Activated naive CD4-positive, alpha-beta T cell treated with anti-CD3 and anti-CD28 coated beads for 36 hours (primary cell): ENCODE measurements around the gene SIKE1. TPM values are rescaled to one million over a fixed set of nuclear protein-coding genes. Genes with fewer than 3 reads are reported as not detected.
"Not testable (repeated sequence)": the region's sequence is repeated elsewhere in the genome, so short reads cannot be mapped to it uniquely, and the experiment has no call there.

Experiments
- CTCF ChIA-PET: fragments of 350-600 bp; sonication (Branson Sonifier 250); formaldehyde crosslinking; loops from one replicate; lab custom pipeline; 2021; ENCODE audit warnings: antibody characterized with exemption; lab: Charles Lee
- DNase-seq: peaks from one replicate; pipeline ENCODE4 v3.0.0-alpha.2; 2020
- H3K27ac Mint-ChIP-seq: one replicate; pipeline ENCODE4 v1.8.0; 2021; ENCODE audit warnings: mild to moderate bottlenecking, mixed read lengths
- H3K27me3 Mint-ChIP-seq: one replicate; pipeline ENCODE4 v1.8.0; 2021; ENCODE audit warnings: low read depth, mixed read lengths
- H3K36me3 Mint-ChIP-seq: one replicate; pipeline ENCODE4 v1.8.0; 2021; ENCODE audit warnings: low read depth, mixed read lengths
- H3K4me1 Mint-ChIP-seq: one replicate; pipeline ENCODE4 v1.8.0; 2021; ENCODE audit warnings: low read depth, mixed read lengths
- H3K4me3 Mint-ChIP-seq: one replicate; pipeline ENCODE4 v1.8.0; 2021; ENCODE audit warnings: mild to moderate bottlenecking, moderate library complexity, mixed read lengths
- H3K9me3 Mint-ChIP-seq: one replicate; pipeline ENCODE4 v1.8.0; 2021; ENCODE audit warnings: mixed read lengths
- intact Hi-C: fragments of 100-400 bp; cut with micrococcal nuclease; formaldehyde crosslinking; loops from one replicate; pipeline ENCODE4 v1.15.1; 2023
- total RNA-seq, 2 experiments: library from RNA; stranded (reverse); gene quantifications; one replicate each; pipeline ENCODE4 v1.2.3, GENCODE V29; 2021

SIKE1 gene
- total RNA-seq, 2 experiments from 2014 or later, result 60.2 to 60.6 TPM

GRCh38 chr1:114779722-114780121 lies 763 bp downstream of the SIKE1 start:
- Mint-ChIP-seq H3K27me3 (no peaks in the 10 kb centered on the region), H3K4me3 (peak overlapping the region; percentile 100), H3K27ac (peak overlapping the region; percentile 97), H3K36me3 (peaks cover 24% of the 10 kb centered on the region), H3K4me1 (peaks cover 24% of the 10 kb centered on the region), H3K9me3 (peaks cover 2% of the 10 kb centered on the region)
- intact Hi-C loops, result loop anchor here (1.0 to 5.0 kb wide), 8 partner anchors 22 to 433 kb away; partner anchors contain the start of genes BCAS2, CSDE1, DENND2C and NRAS
- CTCF ChIA-PET, result interaction anchor here (0.7 kb wide), 1 partner anchor 99 kb away, joined by 3 read pairs; no protein-coding TSS in a partner anchor
- no peak for DNase-seq

DNA sequence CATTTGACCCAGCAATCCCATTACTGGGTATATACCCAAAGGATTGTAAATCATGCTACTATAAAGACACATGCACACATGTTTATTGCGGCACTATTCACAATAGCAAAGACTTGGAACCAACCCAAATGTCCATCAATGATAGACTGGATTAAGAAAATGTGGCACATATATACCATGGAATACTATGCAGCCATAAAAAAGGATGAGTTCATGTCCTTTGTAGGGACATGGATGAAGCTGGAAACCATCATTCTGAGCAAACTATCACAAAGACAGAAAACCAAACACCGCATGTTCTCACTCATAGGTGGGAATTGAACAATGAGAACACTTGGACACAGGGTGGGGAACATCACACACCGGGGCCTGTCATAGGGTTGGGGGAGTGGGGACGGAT lies 3.8 kb downstream of the SIKE1 start:
- intact Hi-C loops, result not testable (repeated sequence)
- H3K36me3 Mint-ChIP-seq, result peaks cover 32% of the 10 kb centered on the region

DNA sequence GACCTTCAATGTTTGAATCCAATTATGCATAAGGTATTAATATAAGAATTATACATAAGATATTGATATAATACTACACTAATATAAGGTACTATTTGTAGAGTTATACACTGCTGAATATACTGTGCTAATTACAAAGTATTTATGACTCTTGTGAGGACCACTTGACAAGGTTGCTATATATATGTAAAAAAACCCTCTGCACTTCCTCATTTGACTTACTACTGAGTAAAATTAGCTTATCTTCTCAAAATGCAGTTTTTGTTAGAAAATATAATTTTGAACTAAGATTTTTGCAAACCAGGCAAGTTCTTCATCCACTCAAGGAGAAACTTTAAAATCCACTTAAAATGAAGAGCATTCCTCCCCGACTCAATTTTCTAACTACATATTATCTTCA lies 8.5 kb downstream of the SIKE1 start:
- no peak overlapping the region for H3K27ac Mint-ChIP-seq
- CTCF ChIA-PET, result no interaction called here
- H3K36me3 Mint-ChIP-seq, result peaks cover 15% of the 10 kb centered on the region
- intact Hi-C loops, result no loop called here
- H3K4me3 Mint-ChIP-seq, result no peak overlapping the region
- no peaks in the 10 kb centered on the region for H3K27me3 Mint-ChIP-seq
- H3K9me3 Mint-ChIP-seq, result no peaks in the 10 kb centered on the region
- H3K4me1 Mint-ChIP-seq, result no peaks in the 10 kb centered on the region
- DNase-seq, result no peak

More for the DNA sequence above, 3.8 kb downstream of the SIKE1 start:
- H3K9me3 Mint-ChIP-seq, CTCF ChIA-PET, H3K27me3 Mint-ChIP-seq, DNase-seq, H3K27ac Mint-ChIP-seq, H3K4me3 Mint-ChIP-seq: not testable (repeated sequence)
- H3K4me1 Mint-ChIP-seq, result peaks cover 24% of the 10 kb centered on the region

DNA sequence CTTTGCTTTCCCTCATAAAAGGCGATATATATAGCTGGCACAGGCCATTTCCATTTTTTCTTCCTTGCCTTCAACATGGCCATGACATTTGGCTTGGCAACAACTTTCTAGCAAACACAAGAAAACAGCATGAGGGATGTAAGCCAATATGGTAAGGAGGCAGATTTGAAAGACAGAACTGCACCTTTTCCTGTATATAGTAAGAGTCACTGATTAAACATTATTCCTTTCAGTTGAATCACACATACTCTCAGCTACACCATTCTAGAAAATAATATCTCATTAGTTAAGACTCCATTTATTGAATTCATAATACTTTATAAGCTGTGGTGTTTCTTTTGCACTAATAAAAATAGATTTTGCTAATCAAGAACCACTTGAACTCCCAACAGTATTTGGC lies 9.5 kb downstream of the SIKE1 start:
- Mint-ChIP-seq H3K27me3 (no peaks in the 10 kb centered on the region), H3K9me3 (no peaks in the 10 kb centered on the region), H3K4me1 (no peaks in the 10 kb centered on the region), H3K36me3 (peaks cover 12% of the 10 kb centered on the region), H3K4me3 (no peak overlapping the region), H3K27ac (no peak overlapping the region)
- no peak for DNase-seq
- intact Hi-C loops, result no loop called here
- CTCF ChIA-PET, result no interaction called here

- Mint-ChIP-seq H3K27me3 (no peaks in the 10 kb centered on the region), H3K27ac (no peak overlapping the region), H3K9me3 (peaks cover 5% of the 10 kb centered on the region), H3K4me3 (no peak overlapping the region), H3K36me3 (peaks cover 4% of the 10 kb centered on the region), H3K4me1 (no peaks in the 10 kb centered on the region)
- CTCF ChIA-PET, result no interaction called here
- no peak for DNase-seq
- intact Hi-C loops, result no loop called here
Measured at GRCh38 chr1:114764689-114765088, 15.8 kb downstream of the SIKE1 start.

DNA sequence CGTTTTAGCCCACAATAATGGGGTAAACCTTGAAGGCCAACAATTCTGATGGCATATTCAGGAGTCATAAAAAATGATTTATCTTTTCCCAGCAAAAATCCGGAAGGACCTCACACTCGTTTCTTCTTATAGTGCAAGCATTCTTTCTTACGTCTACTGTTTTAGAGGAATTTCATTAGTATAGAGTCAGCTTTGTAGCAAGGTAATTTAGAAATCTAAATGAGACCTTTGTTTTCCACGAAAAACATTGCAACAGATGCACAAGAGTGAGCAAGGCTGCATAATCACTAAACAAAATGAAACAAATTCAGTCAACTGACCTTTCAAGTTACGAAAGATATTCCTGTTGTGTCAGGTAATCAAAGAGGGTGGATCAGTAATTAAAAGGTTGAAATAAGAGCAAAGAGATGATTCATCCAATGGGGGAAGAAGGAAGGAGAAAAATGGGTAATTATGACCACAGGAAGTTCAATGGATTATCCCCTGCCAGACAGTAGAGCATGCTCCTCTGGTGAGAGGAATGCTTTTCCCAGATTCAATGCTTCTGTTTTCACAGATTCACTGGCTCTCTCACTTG lies 22.1 kb downstream of the SIKE1 start:
- no peak for DNase-seq
- CTCF ChIA-PET, result no interaction called here
- intact Hi-C loops, result loop anchor here (1.0 to 5.0 kb wide), 4 partner anchors 291 to 1366 kb away; partner anchors contain the start of genes MAGI3 and RSBN1
- Mint-ChIP-seq H3K9me3 (peaks cover 3% of the 10 kb centered on the region), H3K27ac (peak overlapping the region; percentile 100), H3K36me3 (peaks cover 21% of the 10 kb centered on the region), H3K27me3 (no peaks in the 10 kb centered on the region), H3K4me3 (peak overlapping the region; percentile 99), H3K4me1 (peaks cover 44% of the 10 kb centered on the region)

- CTCF ChIA-PET, result no interaction called here
- Mint-ChIP-seq H3K4me1 (peaks cover 50% of the 10 kb centered on the region), H3K4me3 (peak within 1 kb of the TSS; percentile 99), H3K36me3 (peaks cover 20% of the 10 kb centered on the region), H3K9me3 (no peaks in the 10 kb centered on the region), H3K27me3 (no peaks in the 10 kb centered on the region), H3K27ac (peak within 1 kb of the TSS; percentile 100)
- intact Hi-C loops, result loop anchor here (1.0 to 5.0 kb wide), 15 partner anchors 11 to 1617 kb away; partner anchors contain the start of genes BCAS2, DENND2C, MAGI3 and NRAS
- peak; percentile 99 for DNase-seq
Measured at GRCh38 chr1:114757455-114758255, 22.8 kb downstream of the SIKE1 start, which contains the start of gene CSDE1. CSDE1 (minus strand) TSS chr1:114757984; CDS start chr1:114739890, 18,094 bp downstream.

- no peaks in the 10 kb centered on the region for H3K27me3 Mint-ChIP-seq
- no peaks in the 10 kb centered on the region for H3K9me3 Mint-ChIP-seq
- H3K36me3 Mint-ChIP-seq, result peaks cover 20% of the 10 kb centered on the region
- peak overlapping the region; percentile 99 for H3K4me3 Mint-ChIP-seq
- intact Hi-C loops, result loop anchor here (1.0 to 5.0 kb wide), 14 partner anchors 11 to 1618 kb away; partner anchors contain the start of genes BCAS2, DENND2C, MAGI3 and NRAS
- CTCF ChIA-PET, result no interaction called here
- peaks cover 56% of the 10 kb centered on the region for H3K4me1 Mint-ChIP-seq
- peak overlapping the region; percentile 100 for H3K27ac Mint-ChIP-seq
- peak; percentile 30 for DNase-seq
Measured at GRCh38 chr1:114756949-114757454, 23.5 kb downstream of the SIKE1 start.

DNA sequence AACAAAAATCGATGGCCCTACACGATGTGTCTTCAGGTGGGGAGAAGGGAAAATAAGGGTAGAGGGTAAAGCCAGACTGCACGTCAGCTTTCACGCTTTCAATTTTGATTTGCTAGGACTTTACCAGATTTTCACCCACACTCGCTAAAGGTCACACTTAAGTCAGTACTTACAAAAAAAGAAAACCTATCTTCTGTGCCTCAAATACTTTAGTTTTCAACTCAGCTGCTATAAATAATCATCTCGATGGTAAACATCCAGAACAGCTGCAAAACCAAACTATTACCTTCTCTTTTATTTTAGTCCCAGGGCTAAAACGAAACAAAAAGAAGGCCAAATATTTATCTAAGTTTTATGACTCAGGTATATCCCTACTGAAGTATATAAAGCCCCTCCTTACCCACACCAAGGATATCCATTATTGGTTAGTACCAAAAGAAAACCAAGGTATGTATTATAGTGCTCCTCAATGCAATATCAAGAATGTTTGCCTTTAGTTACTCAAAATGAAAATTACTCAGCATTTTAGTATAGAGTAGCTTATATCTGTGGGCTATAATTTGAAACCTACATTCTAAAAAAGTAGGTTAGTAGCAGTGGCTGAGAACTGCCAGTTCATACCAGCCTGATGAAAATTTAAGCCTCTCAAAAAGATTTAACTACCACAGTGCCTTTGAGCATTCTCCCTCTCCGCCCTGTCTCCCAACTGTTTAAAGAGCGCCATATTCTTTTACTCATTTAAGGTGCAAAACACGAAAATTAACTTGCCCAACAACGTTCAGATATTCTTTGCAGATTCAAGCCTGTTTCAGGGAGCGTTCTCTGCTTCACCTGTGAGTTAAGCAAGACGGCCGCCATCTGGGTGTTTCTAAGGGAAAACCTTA lies 24.2 kb downstream of the SIKE1 start:
- peaks cover 20% of the 10 kb centered on the region for H3K36me3 Mint-ChIP-seq
- H3K27me3 Mint-ChIP-seq, result no peaks in the 10 kb centered on the region
- peaks cover 64% of the 10 kb centered on the region for H3K4me1 Mint-ChIP-seq
- peak overlapping the region; percentile 99 for H3K4me3 Mint-ChIP-seq
- peak; percentile 8 for DNase-seq
- CTCF ChIA-PET, result interaction anchor here (0.6 kb wide), 1 partner anchor 8 kb away, joined by 5 read pairs; no protein-coding TSS in a partner anchor
- intact Hi-C loops, result loop anchor here (2.0 to 5.0 kb wide), 7 partner anchors 289 to 1619 kb away; partner anchors contain the start of genes MAGI3 and RSBN1
- H3K27ac Mint-ChIP-seq, result peak overlapping the region; percentile 100
- H3K9me3 Mint-ChIP-seq, result no peaks in the 10 kb centered on the region

- peak overlapping the region; percentile 100 for H3K27ac Mint-ChIP-seq
- DNase-seq, result no peak
- intact Hi-C loops, result loop anchor here (5.0 kb wide), 3 partner anchors 288 to 1363 kb away; partner anchors contain the start of genes MAGI3 and RSBN1
- no peaks in the 10 kb centered on the region for H3K9me3 Mint-ChIP-seq
- H3K4me1 Mint-ChIP-seq, result peaks cover 73% of the 10 kb centered on the region
- CTCF ChIA-PET, result no interaction called here
- H3K36me3 Mint-ChIP-seq, result peaks cover 22% of the 10 kb centered on the region
- peak overlapping the region; percentile 99 for H3K4me3 Mint-ChIP-seq
- H3K27me3 Mint-ChIP-seq, result no peaks in the 10 kb centered on the region
Measured at GRCh38 chr1:114755006-114755931, 25.2 kb downstream of the SIKE1 start.

DNA sequence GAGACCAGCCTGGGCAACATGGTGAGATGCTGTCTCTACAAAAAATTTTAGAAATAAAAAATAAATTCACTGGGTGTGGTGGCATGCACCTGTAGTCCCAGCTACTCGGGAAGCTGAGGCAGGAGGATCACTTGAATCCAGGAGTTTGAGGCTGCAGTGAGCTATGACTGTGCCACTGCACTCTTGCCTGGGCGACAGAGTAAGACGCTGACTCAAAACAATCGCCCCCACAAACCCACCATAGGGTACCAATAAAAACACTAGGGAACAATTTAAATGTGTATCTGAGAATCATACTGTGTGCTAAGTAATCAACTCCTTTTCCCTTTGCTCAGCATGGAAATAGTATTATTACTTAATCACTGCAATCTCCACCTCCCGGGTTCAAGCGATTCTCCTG lies 26.8 kb downstream of the SIKE1 start:
- Mint-ChIP-seq H3K27ac (peak overlapping the region; percentile 76), H3K4me3 (peak overlapping the region; percentile 52), H3K36me3 (peaks cover 32% of the 10 kb centered on the region), H3K4me1 (peaks cover 83% of the 10 kb centered on the region)
- DNase-seq, result peak; percentile 17
- H3K9me3 Mint-ChIP-seq, CTCF ChIA-PET, H3K27me3 Mint-ChIP-seq, intact Hi-C loops: not testable (repeated sequence)
